Keratinocyte (primary cell): ENCODE measurements around the gene NRP2. TPM values are rescaled to one million over a fixed set of nuclear protein-coding genes. Genes with fewer than 3 reads are reported as not detected.
A peak's percentile ranks its signal among the peaks of the same experiment; 100 is the strongest.

Source experiments
- DNase-seq: peaks from one replicate; pipeline ENCODE4 v3.0.0-alpha.2; 2011; ENCODE audit warnings: low read depth, missing footprints, low spot score
- FAIRE-seq: peaks from 2 replicates; lab custom pipeline; 2011; peaks lifted over from hg19 to GRCh38; lab: Jason Lieb, UNC
- H2AFZ ChIP-seq: 2 replicates; pipeline ENCODE4 v1.6.0; 2012; ENCODE audit warnings: low read length, control low read depth, inconsistent platforms; ENCODE audit not compliant: control insufficient read depth
- H3K27ac ChIP-seq: 2 replicates; pipeline ENCODE4 v1.5.1; 2011; ENCODE audit warnings: low read length; ENCODE audit not compliant: control insufficient read depth, insufficient read depth
- H3K27me3 ChIP-seq: 3 replicates; pipeline ENCODE4 v1.6.0; 2011; ENCODE audit warnings: low read length; ENCODE audit not compliant: control insufficient read depth, insufficient read depth; ENCODE audit errors: extremely low read depth
- H3K36me3 ChIP-seq, 2 experiments: 2 replicates in 1 of 2; 3 replicates in 1 of 2; pipeline ENCODE4 v1.5.1; 2011; ENCODE audit warnings: low read length in 2 of 2, mild to moderate bottlenecking in 1 of 2; ENCODE audit not compliant: control insufficient read depth in 2 of 2, insufficient read depth in 2 of 2; ENCODE audit errors: extremely low read depth in 1 of 2
- H3K4me1 ChIP-seq: 3 replicates; pipeline ENCODE4 v1.5.1; 2011; ENCODE audit warnings: low read length; ENCODE audit not compliant: control insufficient read depth, insufficient read depth; ENCODE audit errors: extremely low read depth
- H3K4me2 ChIP-seq: 3 replicates; pipeline ENCODE4 v1.6.0; 2011; ENCODE audit warnings: low read depth, low read length; ENCODE audit not compliant: control insufficient read depth, insufficient read depth; ENCODE audit errors: extremely low read depth
- H3K4me3 ChIP-seq, 3 experiments: fragments of 200-600 bp in 1 of 3; sonication (generic) in 1 of 3; 2 replicates in 2 of 3; 3 replicates in 1 of 3; pipeline ENCODE4 v1.5.1; 2011 to 2016; ENCODE audit warnings: low read length in 3 of 3, mild to moderate bottlenecking in 3 of 3, control low read depth in 2 of 3, inconsistent platforms in 1 of 3, low read depth in 1 of 3, mixed read lengths in 1 of 3, mixed run types in 1 of 3, moderate library complexity in 1 of 3; ENCODE audit not compliant: control insufficient read depth in 2 of 3, insufficient read depth in 2 of 3; ENCODE audit errors: extremely low read depth in 1 of 3
- H3K79me2 ChIP-seq: 2 replicates; pipeline ENCODE4 v1.6.0; 2012; ENCODE audit warnings: low read length; ENCODE audit not compliant: control insufficient read depth, insufficient read depth
- H3K9ac ChIP-seq: 3 replicates; pipeline ENCODE4 v1.6.0; 2011; ENCODE audit warnings: low read length; ENCODE audit not compliant: control insufficient read depth, insufficient read depth; ENCODE audit errors: extremely low read depth
- H3K9me1 ChIP-seq: 3 replicates; pipeline ENCODE4 v1.6.0; 2011; ENCODE audit warnings: low read length; ENCODE audit not compliant: control insufficient read depth, insufficient read depth; ENCODE audit errors: extremely low read depth
- H3K9me3 ChIP-seq: 2 replicates; pipeline ENCODE4 v1.5.1; 2012; ENCODE audit warnings: low read depth, low read length; ENCODE audit not compliant: control insufficient read depth
- H4K20me1 ChIP-seq: 3 replicates; pipeline ENCODE4 v1.6.0; 2011; ENCODE audit warnings: low read length; ENCODE audit not compliant: control insufficient read depth, insufficient read depth; ENCODE audit errors: extremely low read depth
- EZH2 ChIP-seq: IDR thresholded peaks from one replicate; pipeline ENCODE4 v1.6.1; 2012; ENCODE audit warnings: inconsistent platforms, mild to moderate bottlenecking, low read length, moderate library complexity
- dilution Hi-C: fragments of 300-500 bp; cut with MboI; formaldehyde crosslinking; loops from one replicate; pipeline ENCODE4 v1.7.0; 2020; ENCODE audit warnings: low sequenced_read_pairs; ENCODE audit not compliant: extremely low pct_ligation_motif_present
- polyA plus RNA-seq, 5 experiments: library from polyadenylated mRNA; depleted of rRNA in 3 of 5; stranded (reverse) in 3 of 5; stranded (forward) in 1 of 5; unstranded in 1 of 5; fragments of >200 nt; gene quantifications; 1 replicate in 1 of 5; 2 replicates in 3 of 5; 3 replicates in 1 of 5; pipeline versions ENCODE4 v1.2.1 to v1.2.3, GENCODE V29; 2011 to 2012; ENCODE audit warnings: missing spikeins in 2 of 5, low read depth in 1 of 5, low replicate concordance in 1 of 5
- TF ChIP-seq, protein P1 (sequence below), 3 experiments: IDR thresholded peaks in 1 of 3; conservative IDR thresholded peaks in 1 of 3; optimal IDR thresholded peaks in 1 of 3; 2 replicates in 2 of 3; 3 replicates in 1 of 3; pipeline versions ENCODE3 to v1.5.1; 2011; ENCODE audit warnings: low read length in 3 of 3, mild to moderate bottlenecking in 3 of 3, moderate library complexity in 2 of 3, control low read depth in 1 of 3, inconsistent platforms in 1 of 3; ENCODE audit not compliant: insufficient read depth in 2 of 3; ENCODE audit errors: extremely low read depth in 1 of 3

The NRP2 gene
- polyA plus RNA-seq, 1 donor (not counting 4 experiments of a cell fraction or from before 2014, with no cell fraction given): 20.6 TPM

DNA sequence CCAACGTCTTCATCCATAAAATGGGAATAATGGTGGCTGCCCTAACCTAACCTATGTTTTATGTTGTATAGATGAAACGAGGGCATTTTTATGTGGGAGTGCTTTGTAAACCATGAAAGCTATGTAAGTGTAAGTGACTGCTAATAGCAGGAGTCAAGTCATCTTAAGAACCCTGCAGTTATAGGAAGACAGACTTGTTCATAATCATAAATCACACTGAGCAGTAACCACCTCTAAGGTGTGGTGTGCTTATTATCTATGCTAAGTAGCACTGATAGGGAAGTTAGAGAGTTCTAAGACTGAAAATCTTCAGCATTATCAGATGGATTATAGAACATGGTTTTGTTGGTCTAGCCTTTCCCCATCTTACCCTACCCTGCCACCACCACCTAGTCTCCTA, 24.2 kb upstream of the NRP2 start:
- FAIRE-seq (no peak), DNase-seq (no peak)
- TF ChIP-seq EZH2: no peak
- TF ChIP-seq, protein P1, sequence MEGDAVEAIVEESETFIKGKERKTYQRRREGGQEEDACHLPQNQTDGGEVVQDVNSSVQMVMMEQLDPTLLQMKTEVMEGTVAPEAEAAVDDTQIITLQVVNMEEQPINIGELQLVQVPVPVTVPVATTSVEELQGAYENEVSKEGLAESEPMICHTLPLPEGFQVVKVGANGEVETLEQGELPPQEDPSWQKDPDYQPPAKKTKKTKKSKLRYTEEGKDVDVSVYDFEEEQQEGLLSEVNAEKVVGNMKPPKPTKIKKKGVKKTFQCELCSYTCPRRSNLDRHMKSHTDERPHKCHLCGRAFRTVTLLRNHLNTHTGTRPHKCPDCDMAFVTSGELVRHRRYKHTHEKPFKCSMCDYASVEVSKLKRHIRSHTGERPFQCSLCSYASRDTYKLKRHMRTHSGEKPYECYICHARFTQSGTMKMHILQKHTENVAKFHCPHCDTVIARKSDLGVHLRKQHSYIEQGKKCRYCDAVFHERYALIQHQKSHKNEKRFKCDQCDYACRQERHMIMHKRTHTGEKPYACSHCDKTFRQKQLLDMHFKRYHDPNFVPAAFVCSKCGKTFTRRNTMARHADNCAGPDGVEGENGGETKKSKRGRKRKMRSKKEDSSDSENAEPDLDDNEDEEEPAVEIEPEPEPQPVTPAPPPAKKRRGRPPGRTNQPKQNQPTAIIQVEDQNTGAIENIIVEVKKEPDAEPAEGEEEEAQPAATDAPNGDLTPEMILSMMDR (optimal IDR thresholded peaks at IDR 0.05 in 1 of 3, IDR thresholded peaks at IDR 0.05 in 1 of 3, conservative IDR thresholded peaks at IDR 0.05 in 1 of 3; ENCODE audit: extremely low read depth in 1 of 3, insufficient read depth in 2 of 3, low read length in 3 of 3): no peak
- H3K9ac ChIP-seq: no peak overlapping the region
- no peak overlapping the region for H2AFZ ChIP-seq
- no peak overlapping the region for H3K4me3 ChIP-seq
- H3K9me1 ChIP-seq: no peaks in the 10 kb centered on the region
- no peaks in the 10 kb centered on the region for H4K20me1 ChIP-seq
- dilution Hi-C loops: no loop called here
- H3K36me3 ChIP-seq: no peaks in the 10 kb centered on the region
- H3K79me2 ChIP-seq: no peaks in the 10 kb centered on the region
- H3K4me1 ChIP-seq: peaks cover 27% of the 10 kb centered on the region
- H3K4me2 ChIP-seq: no peak overlapping the region
- no peaks in the 10 kb centered on the region for H3K9me3 ChIP-seq
- no peaks in the 10 kb centered on the region for H3K27me3 ChIP-seq
- H3K27ac ChIP-seq: no peak overlapping the region

DNA sequence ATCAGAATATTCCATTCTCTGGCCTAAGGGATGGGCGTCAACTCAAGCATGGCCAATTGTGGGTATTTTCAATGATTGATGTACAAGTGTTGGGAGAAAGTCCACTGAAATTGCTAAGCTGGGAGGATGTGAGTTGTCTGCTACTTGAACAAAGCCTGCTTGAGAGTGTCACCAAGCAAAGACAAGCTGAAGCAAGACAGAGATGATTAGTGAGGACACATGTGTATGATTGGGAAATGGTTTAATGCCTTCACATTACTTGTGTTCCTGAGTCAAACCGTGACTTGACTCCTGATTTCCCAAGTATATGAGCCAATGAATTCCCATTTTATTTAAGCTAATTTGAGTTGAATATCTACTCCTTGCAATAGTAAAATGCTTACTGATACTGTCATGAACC, 23.7 kb upstream of the NRP2 start:
- no peak overlapping the region for H3K4me2 ChIP-seq
- H3K79me2 ChIP-seq: no peaks in the 10 kb centered on the region
- no peak overlapping the region for H3K9ac ChIP-seq
- TF ChIP-seq EZH2: no peak
- TF ChIP-seq, protein P1 (optimal IDR thresholded peaks at IDR 0.05 in 1 of 3, IDR thresholded peaks at IDR 0.05 in 1 of 3, conservative IDR thresholded peaks at IDR 0.05 in 1 of 3; ENCODE audit: extremely low read depth in 1 of 3, insufficient read depth in 2 of 3, low read length in 3 of 3): no peak
- H4K20me1 ChIP-seq: no peaks in the 10 kb centered on the region
- DNase-seq (no peak), FAIRE-seq (peak; percentile 46)
- peaks cover 27% of the 10 kb centered on the region for H3K4me1 ChIP-seq
- H3K27me3 ChIP-seq: no peaks in the 10 kb centered on the region
- no peaks in the 10 kb centered on the region for H3K36me3 ChIP-seq
- H2AFZ ChIP-seq: no peak overlapping the region
- H3K9me3 ChIP-seq: no peaks in the 10 kb centered on the region
- dilution Hi-C loops: no loop called here
- H3K4me3 ChIP-seq: no peak overlapping the region
- no peaks in the 10 kb centered on the region for H3K9me1 ChIP-seq
- no peak overlapping the region for H3K27ac ChIP-seq
